UCSD-AML1 (cell line): ENCODE results near the gene TAOK1.

Experiments used
- DNase-seq: peaks from one replicate; lab custom pipeline; 2025; ENCODE audit not compliant: unreplicated experiment; lab: John Stamatoyannopoulos, UW

The TAOK1 gene

DNA sequence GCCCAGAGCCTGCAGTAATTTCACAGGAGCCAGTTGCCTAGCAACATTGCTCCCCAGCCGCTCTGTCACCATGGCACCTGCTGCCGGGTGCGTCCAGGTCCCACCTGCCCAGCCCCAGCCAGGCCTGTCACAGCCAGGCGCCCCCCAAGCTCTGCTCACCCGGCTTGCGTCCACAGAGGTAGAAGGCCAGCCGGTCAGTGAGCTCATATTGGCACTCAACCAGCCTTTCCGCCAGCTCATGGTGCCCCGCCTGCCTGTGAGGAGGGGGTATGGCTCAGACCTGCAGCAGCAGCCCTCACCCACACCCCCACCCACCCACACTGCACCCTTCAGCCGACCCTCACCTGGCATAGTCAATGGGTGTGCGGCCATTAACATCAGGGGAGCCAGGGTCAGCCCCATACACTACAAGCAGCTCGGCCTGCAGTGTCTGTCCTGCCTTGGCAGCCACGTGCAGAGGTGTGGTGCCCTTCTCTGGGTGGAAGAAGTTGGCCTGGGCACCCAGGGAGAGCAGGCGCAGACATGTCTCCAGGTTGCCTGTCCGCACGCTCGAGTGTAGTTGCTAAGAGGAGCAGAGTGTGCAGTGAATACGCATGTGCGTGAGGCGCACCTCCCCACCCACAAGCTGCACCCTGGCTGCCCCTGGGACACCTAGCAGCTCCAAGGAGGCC is 191.6 kb downstream of the TAOK1 start:
- DNase-seq: no peak

DNA sequence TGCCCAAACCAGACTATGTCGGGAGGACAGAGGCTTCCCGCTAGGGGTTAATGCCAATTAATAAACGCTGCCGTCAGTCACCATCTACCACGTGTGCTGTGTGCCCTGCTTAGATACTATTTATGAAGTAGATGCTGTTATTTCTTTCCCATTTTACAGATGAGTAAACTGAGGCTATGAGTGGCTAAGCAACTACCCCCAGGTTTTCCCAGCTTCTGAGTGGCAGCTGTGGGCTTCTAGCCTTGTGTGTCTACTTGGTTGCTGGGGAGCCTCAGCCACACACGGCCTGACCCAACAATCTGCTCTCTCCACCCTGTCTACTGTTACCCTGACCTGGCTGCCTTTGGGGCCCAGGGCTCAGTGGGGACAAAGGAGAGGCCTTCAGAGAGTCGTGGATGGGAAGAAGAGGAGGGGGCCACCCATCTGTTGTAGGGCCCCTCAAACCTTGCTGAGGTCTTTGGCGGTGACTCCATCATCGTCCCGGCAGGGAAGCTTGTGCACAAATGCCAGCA is 192.1 kb downstream of the TAOK1 start:
- DNase-seq: no peak

DNA sequence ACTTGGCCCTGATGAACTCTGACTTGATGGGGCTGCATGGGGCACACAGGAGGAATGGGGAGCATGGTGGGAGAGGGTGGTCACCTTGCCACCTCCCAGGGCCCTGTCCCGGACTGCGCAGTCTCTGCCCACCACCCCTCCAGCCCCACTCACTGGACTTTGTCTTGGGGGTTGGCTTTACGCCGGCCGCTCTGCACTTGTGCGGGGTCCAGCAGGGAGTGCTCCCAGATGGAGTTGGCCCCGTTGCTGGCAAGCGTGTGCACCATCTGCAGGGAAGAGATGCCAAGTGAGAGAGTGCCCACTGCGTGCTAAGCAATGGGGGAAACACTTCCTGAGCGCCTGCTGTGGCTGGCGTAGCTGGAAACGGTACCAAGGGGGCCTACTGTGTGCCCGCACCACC is 192.6 kb downstream of the TAOK1 start:
- no peak for DNase-seq

DNA sequence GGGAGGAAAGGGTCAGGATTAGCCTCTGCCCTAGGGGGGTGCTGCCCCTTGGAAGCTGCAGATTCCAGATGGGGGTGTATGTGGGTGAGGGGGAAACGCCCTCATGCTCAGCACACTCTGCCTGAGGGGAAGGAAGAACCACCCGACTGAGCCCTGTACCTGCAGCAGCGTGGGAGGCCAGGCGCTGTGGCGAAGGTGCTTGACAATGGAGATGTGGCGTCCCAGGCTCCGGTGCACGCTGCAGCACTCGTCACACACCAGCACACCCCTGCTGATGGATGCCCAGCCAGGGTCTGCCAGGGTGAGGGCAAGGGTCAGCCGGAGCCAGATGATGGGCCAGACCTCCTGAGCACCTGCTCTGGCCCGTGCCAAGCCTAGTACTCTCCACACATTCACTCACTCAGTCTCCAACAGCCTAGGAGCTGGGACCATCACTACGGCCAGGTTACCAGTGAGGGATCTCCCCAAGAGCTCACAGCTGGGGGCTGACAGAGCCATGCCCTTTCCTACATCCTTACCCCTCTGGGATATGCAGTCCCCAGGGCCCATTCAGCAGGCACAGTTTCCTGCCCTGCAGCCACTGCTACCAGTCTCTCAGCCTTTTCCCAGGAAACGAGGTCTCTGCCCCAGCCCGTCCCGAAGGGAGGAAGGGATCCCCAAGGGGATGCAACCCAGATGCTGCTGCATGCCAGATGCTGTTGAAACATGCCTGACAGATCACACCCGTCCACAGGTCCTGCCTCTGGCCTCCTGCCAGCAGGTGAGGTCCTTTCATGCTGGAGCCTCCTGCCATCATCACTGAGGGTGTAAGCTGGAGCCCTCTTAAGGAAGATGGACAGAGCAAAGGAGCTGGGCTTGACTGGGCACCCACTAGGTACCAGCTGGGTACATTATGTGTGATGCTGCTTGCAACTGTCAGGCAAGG is 193.4 kb downstream of the TAOK1 start:
- DNase-seq: no peak

DNA sequence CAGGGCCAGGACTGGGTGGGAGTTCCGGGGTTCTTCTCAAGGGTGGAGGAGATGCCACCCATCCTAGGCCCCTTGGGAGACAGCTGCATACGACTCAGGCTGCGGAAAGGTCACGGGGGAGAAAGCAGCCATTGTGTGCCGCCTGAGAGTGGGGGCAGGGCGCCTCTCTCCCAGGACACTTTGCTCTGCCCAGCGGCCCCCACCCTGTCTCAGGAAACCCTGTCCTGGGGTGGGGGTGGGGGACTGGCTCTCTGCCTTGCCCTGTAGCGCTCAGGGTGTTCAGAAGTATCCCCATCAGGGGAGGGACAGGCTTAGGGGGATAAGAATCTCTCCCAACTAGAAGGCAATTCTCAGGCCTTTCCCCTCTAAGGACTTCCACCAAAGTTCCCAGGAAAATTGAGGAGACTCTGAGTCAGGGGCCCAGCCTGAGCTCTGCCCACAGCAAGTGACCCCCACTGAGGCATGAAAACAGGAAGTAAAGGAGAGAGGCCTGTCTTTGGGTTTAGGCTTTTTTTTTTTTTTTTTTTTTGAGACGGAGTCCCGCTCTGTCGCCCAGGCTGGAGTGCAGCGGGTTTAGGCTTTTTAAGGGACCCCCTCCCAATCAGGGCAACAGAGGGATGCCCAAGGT is 194.4 kb downstream of the TAOK1 start:
- DNase-seq: peak; percentile 47

DNA sequence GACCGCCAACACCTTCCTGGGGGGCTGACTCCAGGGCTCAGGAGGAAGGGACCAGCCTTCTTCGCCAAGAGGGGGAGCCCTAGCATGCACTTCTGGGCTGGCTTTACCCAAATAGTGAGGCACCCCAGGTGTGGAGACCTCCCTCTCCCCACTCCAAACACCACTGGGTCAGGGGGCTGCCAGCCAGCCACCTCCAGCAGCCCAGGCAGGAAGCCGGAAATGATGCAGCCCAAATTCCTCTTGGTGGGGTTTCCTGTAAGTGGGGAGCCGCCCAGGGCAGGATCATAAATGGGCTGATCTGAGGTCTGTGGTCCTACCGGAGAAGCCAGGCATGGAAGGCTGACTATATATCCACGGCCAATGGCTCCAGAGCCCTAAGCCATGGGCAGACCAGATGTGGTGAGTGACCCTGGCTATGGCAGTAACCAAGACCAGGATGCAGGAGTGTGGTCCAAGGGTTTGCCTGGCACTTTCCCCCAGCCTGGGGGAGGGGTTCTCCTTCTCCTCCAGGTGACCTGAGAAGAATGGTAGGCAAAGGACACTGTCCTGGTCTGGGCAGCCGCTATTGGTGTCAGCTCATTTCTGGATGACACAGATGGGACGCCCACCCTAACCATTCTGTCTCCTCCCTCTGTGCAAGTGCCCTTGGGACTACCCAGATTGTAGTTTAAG is 195.1 kb downstream of the TAOK1 start:
- DNase-seq: peak; percentile 63

DNA sequence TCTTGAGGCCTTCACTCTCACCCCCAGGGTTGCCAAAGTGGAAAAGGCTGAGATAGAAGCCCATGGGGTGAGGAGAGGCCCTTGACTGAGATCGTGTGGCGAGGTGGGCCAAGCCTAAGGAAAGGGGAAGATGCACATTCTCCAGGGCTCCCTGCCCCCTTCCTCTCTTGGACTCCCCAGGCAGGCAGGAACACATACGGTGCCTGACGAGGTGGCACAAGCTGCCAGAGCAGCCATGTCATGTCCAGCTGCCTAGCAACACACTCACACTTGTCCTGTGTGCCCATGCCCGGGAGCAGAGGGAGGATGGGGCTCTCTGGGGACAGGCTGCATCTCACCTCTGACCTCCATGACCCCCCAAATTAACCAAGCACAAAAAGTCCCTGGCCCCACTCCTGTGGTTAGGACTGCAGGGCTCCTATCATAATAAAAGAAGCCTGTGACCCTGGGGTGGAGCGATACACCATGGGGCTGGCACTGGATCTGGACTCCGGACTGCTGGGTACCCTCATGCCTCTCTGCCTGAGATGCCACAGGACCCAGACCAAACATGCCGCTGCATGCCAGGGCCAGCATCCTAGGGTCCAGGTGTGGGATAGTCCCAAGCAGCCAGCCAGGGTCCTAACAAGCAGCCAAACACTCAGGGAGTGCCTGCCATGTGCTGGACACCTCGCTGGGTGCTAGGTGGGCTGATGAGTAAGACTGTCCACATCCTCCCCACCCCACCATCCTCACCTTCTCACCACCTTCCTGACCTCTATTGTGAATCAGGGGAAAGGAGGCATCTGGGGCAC is 196.7 kb downstream of the TAOK1 start:
- DNase-seq: peak; percentile 28

DNA sequence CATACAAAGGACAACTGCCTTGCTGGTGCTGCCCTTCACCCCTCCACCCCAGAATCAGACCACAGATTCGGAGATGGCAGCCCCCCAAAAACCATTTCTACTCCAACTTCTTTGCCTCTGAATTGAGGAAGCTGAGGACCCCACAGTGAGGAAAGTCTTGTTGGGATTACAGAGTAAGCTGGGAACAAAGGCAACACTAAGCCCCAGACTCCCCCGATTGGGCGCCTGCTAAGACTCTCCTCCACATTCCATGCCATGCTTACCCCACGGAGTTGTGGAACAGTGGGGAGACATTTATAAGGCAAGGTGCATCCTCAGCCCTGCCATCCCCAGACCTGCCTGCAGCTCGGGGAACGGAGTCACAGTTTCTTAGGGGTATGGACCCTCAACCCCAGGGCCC is 197.4 kb downstream of the TAOK1 start:
- no peak for DNase-seq

DNA sequence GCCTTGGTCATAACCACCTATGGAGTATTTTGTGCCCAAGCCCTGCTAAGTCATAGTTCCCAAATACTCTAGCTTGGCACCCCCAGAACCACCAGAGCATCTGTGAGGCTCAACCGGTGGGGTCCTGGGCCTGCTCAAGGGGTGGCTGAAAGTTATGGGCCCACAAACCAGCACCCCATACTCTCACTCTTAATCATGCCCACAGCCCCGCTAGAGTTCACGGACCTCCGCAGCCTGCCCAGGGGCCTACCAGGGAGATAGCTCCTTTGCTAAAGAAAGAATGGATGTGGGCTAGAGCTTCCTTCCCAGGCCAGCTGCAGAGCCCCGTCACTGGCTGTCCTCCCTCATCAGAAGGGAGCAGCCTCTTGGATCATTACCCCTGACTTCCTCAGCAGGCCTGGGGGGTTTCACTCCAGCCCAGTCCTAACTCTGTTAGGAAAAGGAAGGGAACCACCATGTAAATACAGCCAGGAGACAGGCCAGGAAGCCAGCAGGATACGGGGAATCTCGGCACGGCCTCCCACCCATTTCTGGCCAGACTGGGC is 197.9 kb downstream of the TAOK1 start:
- peak; percentile 52 for DNase-seq

DNA sequence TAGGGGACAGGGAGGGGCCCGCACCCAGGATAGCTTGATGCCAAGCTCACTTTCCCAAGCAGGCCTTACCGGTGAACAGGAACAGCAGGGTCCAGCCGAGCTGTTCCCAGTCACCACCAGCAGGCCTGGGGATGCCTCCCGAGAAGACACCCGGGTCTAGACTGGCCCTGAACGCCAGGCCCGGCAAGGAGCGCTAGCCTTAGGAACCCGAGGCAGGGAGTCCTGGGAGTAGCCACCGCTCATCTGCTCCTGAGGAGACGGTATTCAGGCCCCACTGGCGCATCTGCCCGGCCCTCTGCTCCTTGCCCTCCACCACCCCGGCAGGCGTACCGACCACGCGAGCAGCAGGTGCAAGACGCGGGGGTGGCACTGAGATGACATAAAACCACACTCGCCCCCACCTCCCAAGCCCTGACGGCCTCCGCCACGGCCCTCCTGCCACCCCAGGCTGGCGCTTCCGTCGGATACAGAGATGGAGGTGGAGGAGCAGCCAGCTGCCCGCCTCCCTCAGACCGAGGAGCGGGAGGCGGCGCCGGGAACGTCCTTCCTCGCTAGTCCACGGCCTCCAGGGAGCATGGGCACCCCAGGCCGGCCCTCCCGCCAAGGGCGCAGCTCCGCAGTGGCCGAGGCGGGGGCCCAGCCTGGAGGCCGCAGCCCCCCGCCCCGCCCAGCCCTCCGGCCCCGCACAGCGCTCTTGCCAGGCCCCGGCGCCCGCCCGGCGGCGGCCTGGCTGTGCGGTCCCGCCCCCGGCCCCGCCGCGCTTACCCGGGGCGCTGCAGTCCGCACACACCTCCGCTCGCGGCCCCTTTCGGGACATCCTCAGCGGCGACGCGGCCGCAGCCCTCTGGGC is 198.6 kb downstream of the TAOK1 start:
- DNase-seq: peak; percentile 52

DNA sequence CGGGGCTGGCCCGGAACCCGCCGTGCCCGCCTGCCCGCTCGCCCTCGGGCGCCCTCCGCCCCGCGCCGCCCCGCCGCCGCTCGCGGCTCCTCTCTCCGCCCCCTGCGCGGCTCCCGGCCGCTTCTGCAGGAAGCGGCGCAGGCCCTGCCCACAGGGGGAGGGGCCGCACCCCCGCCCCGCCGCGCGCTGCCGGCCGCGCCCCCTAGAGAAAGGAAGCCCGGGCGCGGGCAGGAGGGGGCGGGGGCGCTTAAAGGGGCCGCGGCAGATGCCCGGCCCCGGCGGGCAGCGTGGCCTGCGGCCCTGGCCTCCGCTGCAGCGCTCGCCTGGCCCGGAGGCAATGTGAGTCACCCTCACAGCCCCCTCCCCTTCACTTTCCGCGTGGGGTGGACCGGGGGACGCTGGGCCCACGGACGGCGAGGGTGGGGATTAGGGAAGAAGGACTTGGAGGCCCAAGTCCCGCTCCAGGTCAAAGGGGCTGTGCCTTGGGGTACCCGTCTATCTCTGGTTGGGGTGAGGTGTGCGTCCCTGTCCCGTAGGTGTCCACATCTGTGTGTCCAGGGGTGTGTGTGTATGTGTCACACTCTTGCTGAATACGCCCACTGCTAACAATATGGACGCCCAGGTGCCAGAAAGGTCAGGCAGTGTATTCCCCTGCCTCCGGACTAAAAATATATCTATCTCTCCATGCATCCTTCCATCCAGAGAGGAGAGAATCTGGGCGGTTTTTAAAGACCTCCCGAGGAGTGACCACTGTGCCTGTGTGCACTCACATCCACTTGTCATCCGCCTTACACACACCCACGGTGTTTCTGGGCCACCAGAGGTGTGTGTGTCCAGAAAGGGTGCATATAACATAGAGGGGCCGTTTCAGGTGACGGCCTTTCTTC is 199.6 kb downstream of the TAOK1 start, which contains the start of gene GIT1:
Gene GIT1, minus strand, starts transcription at position 125 of the 887 bp plus-strand sequence. CDS start 270 bp downstream, outside the sequence.
- DNase-seq: peak; percentile 91

DNA sequence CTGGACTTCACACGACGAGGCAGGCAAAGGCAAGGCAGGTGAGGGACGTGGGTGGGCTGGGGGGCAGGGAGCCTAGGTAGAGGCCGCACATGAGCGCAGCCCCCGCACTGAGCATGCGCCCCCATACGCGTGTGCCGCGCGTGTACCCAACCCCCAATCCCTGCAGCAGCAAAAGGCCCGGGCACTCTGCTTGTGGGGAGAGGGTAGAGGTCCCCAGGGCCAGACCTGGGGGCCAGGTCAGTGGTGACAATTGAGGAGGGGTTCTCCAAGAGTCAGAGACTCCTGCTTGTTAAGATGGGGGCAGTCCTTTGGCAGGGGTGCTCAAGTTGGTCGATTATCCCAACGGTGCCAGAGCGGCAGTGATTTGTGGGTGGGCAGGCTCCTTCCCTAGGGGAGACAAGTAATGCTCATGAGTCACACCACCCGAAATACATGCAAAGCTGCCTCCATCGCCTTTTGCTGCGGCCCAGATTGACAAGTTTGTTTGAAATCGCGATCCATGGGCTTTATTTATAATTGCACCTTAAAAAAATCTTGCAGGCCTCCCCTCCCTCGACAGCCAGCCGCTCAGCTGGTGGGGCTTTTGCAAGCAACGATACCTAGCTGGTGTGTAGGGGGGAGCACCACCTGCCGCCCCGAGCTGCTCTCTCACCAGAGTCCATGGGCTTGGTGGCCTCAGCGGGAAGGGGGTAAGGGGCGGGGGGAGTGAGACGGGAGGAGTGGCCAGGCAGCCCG is 200.4 kb downstream of the TAOK1 start:
- no peak for DNase-seq

DNA sequence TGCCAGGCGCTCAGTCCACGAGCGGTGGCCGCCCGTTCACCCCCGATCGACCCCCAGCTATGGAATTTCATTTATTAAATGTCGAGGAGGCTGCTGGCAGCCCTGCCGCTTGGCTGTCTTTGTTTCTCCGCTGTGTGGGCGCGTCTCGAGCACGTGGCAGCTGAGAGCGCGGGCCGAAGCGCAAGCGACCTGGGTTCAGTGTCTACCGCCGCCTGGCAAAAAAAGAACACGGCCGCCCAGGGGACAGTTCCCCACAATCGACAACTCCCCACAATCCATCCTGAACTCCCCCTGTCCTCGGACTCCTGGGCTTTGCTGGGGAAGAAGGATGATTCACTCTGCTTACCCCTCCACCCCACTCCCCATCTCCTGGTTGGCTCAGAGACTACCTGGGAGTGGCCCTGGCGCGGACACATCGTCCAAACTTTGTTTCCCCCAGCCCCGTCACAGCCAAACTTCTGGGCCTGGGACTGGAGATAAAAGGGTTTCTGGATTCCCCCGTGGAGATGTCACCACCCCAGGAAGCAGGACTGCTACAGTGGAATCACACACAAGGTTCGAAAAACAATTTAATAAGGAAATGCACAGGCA is 201.1 kb downstream of the TAOK1 start:
- DNase-seq: no peak

DNA sequence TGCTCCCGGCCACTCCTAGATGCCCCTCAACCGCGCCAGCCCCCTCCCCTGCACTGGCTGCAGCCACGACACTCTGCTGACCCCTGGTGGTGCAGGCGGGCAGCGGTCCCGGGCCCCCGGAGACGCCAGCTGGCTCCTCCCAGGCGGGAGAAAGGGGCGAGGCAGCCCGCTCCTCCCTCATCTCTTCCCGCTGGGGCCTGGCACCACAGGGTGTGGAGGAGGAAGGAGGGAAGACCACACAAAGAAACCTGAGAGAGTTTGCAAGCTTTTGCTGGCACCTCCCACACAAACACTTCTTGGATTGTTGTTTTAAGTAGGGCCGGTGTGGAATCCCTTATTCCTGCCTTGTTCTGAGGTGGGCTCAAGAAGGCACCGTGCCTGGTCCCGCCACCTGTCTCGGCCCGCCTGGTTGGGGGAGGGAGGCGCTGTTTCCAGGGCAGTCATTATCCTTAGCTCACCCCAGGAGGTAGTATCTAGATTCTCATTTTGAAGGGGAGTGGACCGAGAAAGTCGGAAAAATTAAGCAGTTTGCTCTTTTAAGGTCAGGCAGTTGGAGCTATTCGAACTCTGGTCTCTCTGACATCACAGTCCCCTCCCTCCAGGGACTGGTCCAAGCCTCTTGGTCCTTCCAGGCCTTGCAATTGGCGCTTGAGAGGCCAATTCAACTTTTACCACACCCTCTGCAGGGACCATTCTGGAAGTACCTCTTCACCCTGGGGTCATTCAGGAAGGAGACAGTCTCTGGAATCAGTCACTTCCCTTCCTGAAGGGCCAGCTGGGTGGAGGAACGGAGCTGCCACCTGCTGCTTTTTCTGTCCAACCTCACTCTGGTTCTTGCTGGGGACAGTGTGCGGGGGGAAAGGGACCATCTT is 201.8 kb downstream of the TAOK1 start:
- peak; percentile 89 for DNase-seq

DNA sequence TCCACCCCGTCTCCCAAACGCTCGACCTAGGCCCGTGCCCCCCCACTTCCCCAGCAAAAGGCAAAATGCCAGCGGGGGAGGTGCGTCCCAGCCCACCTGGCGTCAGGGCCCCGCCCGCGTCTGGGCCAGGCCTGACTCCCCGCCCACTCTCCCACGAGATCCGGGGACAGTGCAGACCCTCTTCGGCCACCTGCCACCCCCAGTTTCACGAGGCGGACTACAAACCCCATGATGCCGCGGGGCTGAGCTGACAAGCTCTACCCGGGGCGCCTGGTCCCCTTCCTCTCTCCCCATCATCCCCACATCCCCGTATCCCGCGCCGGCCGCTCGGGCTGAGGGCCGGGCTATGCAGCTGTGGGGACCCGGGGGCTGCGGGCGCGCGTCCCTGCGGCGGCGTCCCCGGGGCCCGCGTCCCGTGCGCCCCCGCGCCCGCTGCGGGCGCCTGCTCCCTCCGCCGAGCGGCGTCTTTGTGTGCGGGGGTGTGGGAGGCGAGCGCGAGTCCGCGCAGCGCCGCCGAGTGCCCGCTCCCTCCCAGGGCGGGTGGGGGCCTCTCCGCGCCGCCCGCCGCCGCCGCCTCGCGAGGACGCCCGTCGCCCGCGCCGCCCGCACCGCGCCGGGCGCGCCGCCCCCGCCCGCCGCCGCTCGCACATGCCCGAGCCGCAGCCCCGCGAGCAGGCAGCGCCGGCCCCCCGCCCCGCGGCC is 202.8 kb downstream of the TAOK1 start, which contains the start of gene ANKRD13B:
Gene ANKRD13B, plus strand, starts transcription at position 283 of the 702 bp plus-strand sequence. CDS start 490 bp downstream, outside the sequence.
- peak; percentile 31 for DNase-seq
